ENCODE results near the gene CDHR3.

DNA sequence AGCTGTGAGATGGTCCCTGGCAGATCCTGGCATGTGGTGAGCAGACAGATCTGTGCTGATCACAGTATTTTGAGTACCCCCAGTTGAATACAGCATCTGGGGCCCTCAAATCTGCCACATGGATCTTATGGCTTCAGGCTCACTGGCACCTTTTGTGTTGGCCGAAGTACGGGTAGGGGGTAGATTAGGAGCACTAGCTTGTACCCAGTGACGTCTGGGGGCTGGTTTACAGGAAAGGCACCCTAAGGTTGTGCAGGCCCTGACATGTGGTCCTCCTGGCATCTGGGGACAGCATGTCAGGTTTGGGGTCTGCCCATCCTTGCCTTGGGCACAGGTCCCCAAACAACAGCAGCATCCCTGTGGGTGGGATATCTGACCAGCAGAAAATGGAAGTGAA lies 95.9 kb downstream of the CDHR3 start:
- TF ChIP-seq BCL11A (IDR thresholded peaks at IDR 0.05; ENCODE audit: low read depth, low read length) (no peak), REST (IDR thresholded peaks at IDR 0.05; ENCODE audit: low read depth, low read length) (no peak), CTCF (IDR thresholded peaks at IDR 0.05 in 2 of 3, conservative IDR thresholded peaks at IDR 0.05 in 1 of 3; ENCODE audit: control insufficient read depth in 2 of 3, extremely low read depth in 1 of 3, insufficient read depth in 1 of 3, low read depth in 3 of 3, low read length in 3 of 3) (no peak), TAF1 (IDR thresholded peaks at IDR 0.05; ENCODE audit: borderline replicate concordance, low read depth, low read length) (no peak), NFYB (IDR thresholded peaks at IDR 0.05; ENCODE audit: insufficient read depth, low read depth, low read length) (no peak), ZNF207 (IDR thresholded peaks at IDR 0.05; ENCODE audit: borderline replicate concordance) (no peak), POLR2A (IDR thresholded peaks at IDR 0.05; ENCODE audit: low read depth, low read length) (no peak), ELK1 (IDR thresholded peaks at IDR 0.05; ENCODE audit: low read depth, low read length) (no peak), KLF5 (IDR thresholded peaks at IDR 0.05; ENCODE audit: partially characterized antibody) (no peak)
- TF ChIP-seq, protein P1, sequence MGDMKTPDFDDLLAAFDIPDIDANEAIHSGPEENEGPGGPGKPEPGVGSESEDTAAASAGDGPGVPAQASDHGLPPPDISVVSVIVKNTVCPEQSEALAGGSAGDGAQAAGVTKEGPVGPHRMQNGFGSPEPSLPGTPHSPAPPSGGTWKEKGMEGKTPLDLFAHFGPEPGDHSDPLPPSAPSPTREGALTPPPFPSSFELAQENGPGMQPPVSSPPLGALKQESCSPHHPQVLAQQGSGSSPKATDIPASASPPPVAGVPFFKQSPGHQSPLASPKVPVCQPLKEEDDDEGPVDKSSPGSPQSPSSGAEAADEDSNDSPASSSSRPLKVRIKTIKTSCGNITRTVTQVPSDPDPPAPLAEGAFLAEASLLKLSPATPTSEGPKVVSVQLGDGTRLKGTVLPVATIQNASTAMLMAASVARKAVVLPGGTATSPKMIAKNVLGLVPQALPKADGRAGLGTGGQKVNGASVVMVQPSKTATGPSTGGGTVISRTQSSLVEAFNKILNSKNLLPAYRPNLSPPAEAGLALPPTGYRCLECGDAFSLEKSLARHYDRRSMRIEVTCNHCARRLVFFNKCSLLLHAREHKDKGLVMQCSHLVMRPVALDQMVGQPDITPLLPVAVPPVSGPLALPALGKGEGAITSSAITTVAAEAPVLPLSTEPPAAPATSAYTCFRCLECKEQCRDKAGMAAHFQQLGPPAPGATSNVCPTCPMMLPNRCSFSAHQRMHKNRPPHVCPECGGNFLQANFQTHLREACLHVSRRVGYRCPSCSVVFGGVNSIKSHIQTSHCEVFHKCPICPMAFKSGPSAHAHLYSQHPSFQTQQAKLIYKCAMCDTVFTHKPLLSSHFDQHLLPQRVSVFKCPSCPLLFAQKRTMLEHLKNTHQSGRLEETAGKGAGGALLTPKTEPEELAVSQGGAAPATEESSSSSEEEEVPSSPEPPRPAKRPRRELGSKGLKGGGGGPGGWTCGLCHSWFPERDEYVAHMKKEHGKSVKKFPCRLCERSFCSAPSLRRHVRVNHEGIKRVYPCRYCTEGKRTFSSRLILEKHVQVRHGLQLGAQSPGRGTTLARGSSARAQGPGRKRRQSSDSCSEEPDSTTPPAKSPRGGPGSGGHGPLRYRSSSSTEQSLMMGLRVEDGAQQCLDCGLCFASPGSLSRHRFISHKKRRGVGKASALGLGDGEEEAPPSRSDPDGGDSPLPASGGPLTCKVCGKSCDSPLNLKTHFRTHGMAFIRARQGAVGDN (IDR thresholded peaks at IDR 0.05) = no peak
- TF ChIP-seq, protein P2, sequence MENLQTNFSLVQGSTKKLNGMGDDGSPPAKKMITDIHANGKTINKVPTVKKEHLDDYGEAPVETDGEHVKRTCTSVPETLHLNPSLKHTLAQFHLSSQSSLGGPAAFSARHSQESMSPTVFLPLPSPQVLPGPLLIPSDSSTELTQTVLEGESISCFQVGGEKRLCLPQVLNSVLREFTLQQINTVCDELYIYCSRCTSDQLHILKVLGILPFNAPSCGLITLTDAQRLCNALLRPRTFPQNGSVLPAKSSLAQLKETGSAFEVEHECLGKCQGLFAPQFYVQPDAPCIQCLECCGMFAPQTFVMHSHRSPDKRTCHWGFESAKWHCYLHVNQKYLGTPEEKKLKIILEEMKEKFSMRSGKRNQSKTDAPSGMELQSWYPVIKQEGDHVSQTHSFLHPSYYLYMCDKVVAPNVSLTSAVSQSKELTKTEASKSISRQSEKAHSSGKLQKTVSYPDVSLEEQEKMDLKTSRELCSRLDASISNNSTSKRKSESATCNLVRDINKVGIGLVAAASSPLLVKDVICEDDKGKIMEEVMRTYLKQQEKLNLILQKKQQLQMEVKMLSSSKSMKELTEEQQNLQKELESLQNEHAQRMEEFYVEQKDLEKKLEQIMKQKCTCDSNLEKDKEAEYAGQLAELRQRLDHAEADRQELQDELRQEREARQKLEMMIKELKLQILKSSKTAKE (IDR thresholded peaks at IDR 0.05; ENCODE audit: low read depth, poor library complexity, severe bottlenecking) = no peak

Data from GM12878 (cell line).